GM12878 (cell line): ENCODE data around the gene ZNF574. TPM values are rescaled to one million over a fixed set of nuclear protein-coding genes. Genes with fewer than 3 reads are reported as not detected.
A peak's percentile ranks its signal among the peaks of the same experiment; 100 is the strongest.

ENCODE experiments used
- BHLHE40 ChIP-seq, 2 experiments: fragments of 450-650 bp in 1 of 2; IDR thresholded peaks; 2 replicates each; pipeline ENCODE4 v1.6.1; 2011 to 2017; ENCODE audit warnings: low read depth in 2 of 2, borderline replicate concordance in 1 of 2, improper control_type of control experiment in 1 of 2, low read length in 1 of 2, mild to moderate bottlenecking in 1 of 2
- BMI1 ChIP-seq: fragments of 450-650 bp; IDR thresholded peaks from 2 replicates; pipeline ENCODE4 v1.6.1; 2016; ENCODE audit warnings: mild to moderate bottlenecking, moderate library complexity, borderline replicate concordance
- CBX5 ChIP-seq: sonication (generic); IDR thresholded peaks from 2 replicates; pipeline ENCODE4 v1.6.1; 2016; ENCODE audit warnings: low read depth, moderate library complexity, mild to moderate bottlenecking, inconsistent platforms
- EZH2 ChIP-seq: IDR thresholded peaks from 2 replicates; pipeline ENCODE4 v1.6.1; 2012; ENCODE audit warnings: low read depth, mild to moderate bottlenecking, control low read depth, inconsistent platforms, low read length, borderline replicate concordance; ENCODE audit not compliant: control insufficient read depth
- GATAD2B ChIP-seq: fragments of 450-650 bp; conservative IDR thresholded peaks from 2 replicates; pipeline ENCODE4 v1.6.1; 2017; ENCODE audit warnings: low read depth, mild to moderate bottlenecking, moderate library complexity
- MTA3 ChIP-seq: IDR thresholded peaks from 2 replicates; pipeline ENCODE4 v1.6.1; 2012; ENCODE audit warnings: low read length, inconsistent platforms, borderline replicate concordance
- NR2C1 ChIP-seq: fragments of 450-650 bp; IDR thresholded peaks from 2 replicates; pipeline ENCODE4 v1.6.1; 2017; ENCODE audit warnings: antibody characterized with exemption, mild to moderate bottlenecking, moderate library complexity
- RFX5 ChIP-seq: IDR thresholded peaks from 2 replicates; pipeline ENCODE4 v1.6.1; 2011; ENCODE audit warnings: low read depth, low read length, improper control_type of control experiment
- SIN3A ChIP-seq: IDR thresholded peaks from 2 replicates; pipeline ENCODE4 v1.6.1; 2012; ENCODE audit warnings: low read depth, low read length, improper control_type of control experiment
- SPI1 ChIP-seq: IDR thresholded peaks from 2 replicates; pipeline ENCODE4 v1.6.1; 2011; ENCODE audit warnings: low read depth, mild to moderate bottlenecking, low read length, moderate library complexity, borderline replicate concordance; ENCODE audit not compliant: insufficient read depth
- TCF12 ChIP-seq: IDR thresholded peaks from 2 replicates; pipeline ENCODE4 v1.6.1; 2011; ENCODE audit warnings: low read depth, mild to moderate bottlenecking, low read length
- TCF7 ChIP-seq: IDR thresholded peaks from 2 replicates; pipeline ENCODE4 v1.6.1; 2014; ENCODE audit warnings: antibody characterized with exemption, borderline replicate concordance
- WRNIP1 ChIP-seq: IDR thresholded peaks from 2 replicates; pipeline ENCODE4 v1.6.1; 2011; ENCODE audit warnings: low read depth, low read length, improper control_type of control experiment, borderline replicate concordance
- ZNF207 ChIP-seq: fragments of 450-650 bp; IDR thresholded peaks from 2 replicates; pipeline ENCODE4 v1.6.1; 2014; ENCODE audit warnings: antibody characterized with exemption, mild to moderate bottlenecking, borderline replicate concordance
- polyA plus RNA-seq, 11 experiments: library from polyadenylated mRNA; depleted of rRNA in 4 of 11; unstranded in 6 of 11; stranded (reverse) in 5 of 11; fragments of >200 nt; fragmentation: Nextera tagmentation in 4 of 11; fragmentation: Illumina TruSeq in 1 of 11; extraction: Ambion mirVana in 4 of 11; extraction: Trizol in 1 of 11; gene quantifications; 1 replicate in 1 of 11; 2 replicates in 10 of 11; pipeline versions ENCODE4 v1.2.1 to v1.2.3, GENCODE V29; 2011 to 2016; ENCODE audit warnings: inconsistent platforms in 2 of 11, missing spikeins in 2 of 11, low read depth in 1 of 11
- total RNA-seq, 4 experiments: library from RNA; depleted of rRNA in 3 of 4; stranded (reverse); fragments of >200 nt in 3 of 4; fragmentation: Illumina TruSeq in 1 of 4; extraction: Trizol in 1 of 4; gene quantifications; 2 replicates each; pipeline versions ENCODE4 v1.2.1 to v1.2.3, GENCODE V29; 2013 to 2021
- TF ChIP-seq, protein P1 (sequence below): fragments of 450-650 bp; IDR thresholded peaks from 2 replicates; pipeline ENCODE4 v1.6.1; 2016; ENCODE audit warnings: mild to moderate bottlenecking
- TF ChIP-seq, protein P2 (sequence below): fragments of 450-650 bp; IDR thresholded peaks from 2 replicates; pipeline ENCODE4 v1.6.1; 2017; ENCODE audit warnings: low read depth, mild to moderate bottlenecking, moderate library complexity
- TF ChIP-seq, protein P3 (sequence below), 3 experiments: IDR thresholded peaks in 2 of 3; conservative IDR thresholded peaks in 1 of 3; 2 replicates each; pipeline ENCODE4 v1.5.1; 2011; ENCODE audit warnings: low read depth in 3 of 3, low read length in 3 of 3, mild to moderate bottlenecking in 3 of 3, control low read depth in 2 of 3, moderate library complexity in 2 of 3, inconsistent platforms in 1 of 3, mixed read lengths in 1 of 3; ENCODE audit not compliant: control insufficient read depth in 2 of 3, insufficient read depth in 1 of 3; ENCODE audit errors: extremely low read depth in 1 of 3
- TF ChIP-seq, protein P4 (sequence below): fragments of 450-650 bp; IDR thresholded peaks from 2 replicates; pipeline ENCODE4 v1.6.1; 2018; ENCODE audit warnings: borderline replicate concordance, mild to moderate bottlenecking; ENCODE audit not compliant: partially characterized antibody
- TF ChIP-seq, protein P5 (sequence below): IDR thresholded peaks from 2 replicates; pipeline ENCODE4 v1.6.1; 2011; ENCODE audit warnings: borderline replicate concordance, low read depth, mild to moderate bottlenecking, moderate library complexity, mixed read lengths, low read length; ENCODE audit not compliant: insufficient read depth; ENCODE audit errors: extremely low read length

The ZNF574 gene
- total and polyA plus RNA-seq, 10 of the 15 experiments (the other 5 are each of a cell fraction or from before 2014, with no cell fraction given) = 0.32 to 25.6 (median 11.4) TPM

DNA sequence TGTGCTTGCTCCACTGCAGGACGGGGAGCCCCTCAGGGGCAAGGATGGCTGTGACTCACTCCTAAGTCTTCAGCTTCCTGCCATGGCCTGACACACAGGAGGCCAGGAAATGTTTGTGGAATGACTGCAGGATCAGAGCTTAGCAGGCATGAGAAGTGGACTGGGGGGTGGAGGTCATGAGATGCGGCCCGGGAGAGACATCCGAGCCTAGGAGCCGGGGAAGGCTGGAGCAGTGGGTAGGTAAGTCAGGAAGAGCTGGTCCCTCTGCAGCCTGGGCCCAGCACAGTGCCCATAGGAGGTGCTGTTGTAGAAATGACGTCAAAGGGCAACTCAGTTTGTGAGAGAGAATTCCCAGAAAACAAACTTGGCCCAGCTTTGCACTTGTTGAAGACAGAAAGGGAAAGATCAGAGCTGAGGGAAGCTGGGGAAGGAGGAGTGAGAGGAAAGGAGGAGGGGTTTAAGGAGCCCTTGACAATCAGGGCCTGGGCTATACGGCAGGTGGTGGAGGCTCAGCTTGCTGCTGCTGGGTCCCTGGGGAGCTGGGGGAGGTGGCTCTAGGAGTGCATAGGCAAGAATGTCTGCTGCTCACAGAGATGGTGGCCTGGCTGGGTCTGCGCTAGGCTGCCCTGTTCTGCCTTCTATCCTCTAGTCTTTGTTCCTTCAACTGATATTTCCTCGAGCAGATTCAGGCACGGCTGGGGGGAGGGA is 37.8 kb downstream of the ZNF574 start (continued):
- TF ChIP-seq SPI1 (no peak), BMI1 (no peak), ZNF207 (no peak), RFX5 (no peak), TCF12 (peak; percentile 94), EZH2 (no peak), NR2C1 (no peak), GATAD2B (0 out of 2 replicates have a peak, but pooled peaks have one; percentile 26), TCF7 (no peak), CBX5 (no peak), MTA3 (no peak), BHLHE40 (IDR thresholded peaks at IDR 0.05; ENCODE audit: borderline replicate concordance in 1 of 2, low read depth in 2 of 2, low read length in 1 of 2) (peak in 1 of 2 experiments; percentile 21; a peak in 1 of 4 replicates), SIN3A (no peak), WRNIP1 (no peak)
- TF ChIP-seq, protein P1, sequence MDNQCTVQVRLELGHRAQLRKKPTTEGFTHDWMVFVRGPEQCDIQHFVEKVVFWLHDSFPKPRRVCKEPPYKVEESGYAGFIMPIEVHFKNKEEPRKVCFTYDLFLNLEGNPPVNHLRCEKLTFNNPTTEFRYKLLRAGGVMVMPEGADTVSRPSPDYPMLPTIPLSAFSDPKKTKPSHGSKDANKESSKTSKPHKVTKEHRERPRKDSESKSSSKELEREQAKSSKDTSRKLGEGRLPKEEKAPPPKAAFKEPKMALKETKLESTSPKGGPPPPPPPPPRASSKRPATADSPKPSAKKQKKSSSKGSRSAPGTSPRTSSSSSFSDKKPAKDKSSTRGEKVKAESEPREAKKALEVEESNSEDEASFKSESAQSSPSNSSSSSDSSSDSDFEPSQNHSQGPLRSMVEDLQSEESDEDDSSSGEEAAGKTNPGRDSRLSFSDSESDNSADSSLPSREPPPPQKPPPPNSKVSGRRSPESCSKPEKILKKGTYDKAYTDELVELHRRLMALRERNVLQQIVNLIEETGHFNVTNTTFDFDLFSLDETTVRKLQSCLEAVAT = 0 out of 2 replicates have a peak, but pooled peaks have one; percentile 45
- TF ChIP-seq, protein P2, sequence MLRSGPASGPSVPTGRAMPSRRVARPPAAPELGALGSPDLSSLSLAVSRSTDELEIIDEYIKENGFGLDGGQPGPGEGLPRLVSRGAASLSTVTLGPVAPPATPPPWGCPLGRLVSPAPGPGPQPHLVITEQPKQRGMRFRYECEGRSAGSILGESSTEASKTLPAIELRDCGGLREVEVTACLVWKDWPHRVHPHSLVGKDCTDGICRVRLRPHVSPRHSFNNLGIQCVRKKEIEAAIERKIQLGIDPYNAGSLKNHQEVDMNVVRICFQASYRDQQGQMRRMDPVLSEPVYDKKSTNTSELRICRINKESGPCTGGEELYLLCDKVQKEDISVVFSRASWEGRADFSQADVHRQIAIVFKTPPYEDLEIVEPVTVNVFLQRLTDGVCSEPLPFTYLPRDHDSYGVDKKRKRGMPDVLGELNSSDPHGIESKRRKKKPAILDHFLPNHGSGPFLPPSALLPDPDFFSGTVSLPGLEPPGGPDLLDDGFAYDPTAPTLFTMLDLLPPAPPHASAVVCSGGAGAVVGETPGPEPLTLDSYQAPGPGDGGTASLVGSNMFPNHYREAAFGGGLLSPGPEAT = 0 out of 2 replicates have a peak, but pooled peaks have one; percentile 16
- TF ChIP-seq, protein P3, sequence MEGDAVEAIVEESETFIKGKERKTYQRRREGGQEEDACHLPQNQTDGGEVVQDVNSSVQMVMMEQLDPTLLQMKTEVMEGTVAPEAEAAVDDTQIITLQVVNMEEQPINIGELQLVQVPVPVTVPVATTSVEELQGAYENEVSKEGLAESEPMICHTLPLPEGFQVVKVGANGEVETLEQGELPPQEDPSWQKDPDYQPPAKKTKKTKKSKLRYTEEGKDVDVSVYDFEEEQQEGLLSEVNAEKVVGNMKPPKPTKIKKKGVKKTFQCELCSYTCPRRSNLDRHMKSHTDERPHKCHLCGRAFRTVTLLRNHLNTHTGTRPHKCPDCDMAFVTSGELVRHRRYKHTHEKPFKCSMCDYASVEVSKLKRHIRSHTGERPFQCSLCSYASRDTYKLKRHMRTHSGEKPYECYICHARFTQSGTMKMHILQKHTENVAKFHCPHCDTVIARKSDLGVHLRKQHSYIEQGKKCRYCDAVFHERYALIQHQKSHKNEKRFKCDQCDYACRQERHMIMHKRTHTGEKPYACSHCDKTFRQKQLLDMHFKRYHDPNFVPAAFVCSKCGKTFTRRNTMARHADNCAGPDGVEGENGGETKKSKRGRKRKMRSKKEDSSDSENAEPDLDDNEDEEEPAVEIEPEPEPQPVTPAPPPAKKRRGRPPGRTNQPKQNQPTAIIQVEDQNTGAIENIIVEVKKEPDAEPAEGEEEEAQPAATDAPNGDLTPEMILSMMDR (IDR thresholded peaks at IDR 0.05 in 2 of 3, conservative IDR thresholded peaks at IDR 0.05 in 1 of 3; ENCODE audit: control insufficient read depth in 2 of 3, extremely low read depth in 1 of 3, insufficient read depth in 1 of 3, low read depth in 3 of 3, low read length in 3 of 3) = peak in 2 of 3 experiments; percentile 8 to 18; a peak in 1 of 6 replicates
- TF ChIP-seq, protein P4, sequence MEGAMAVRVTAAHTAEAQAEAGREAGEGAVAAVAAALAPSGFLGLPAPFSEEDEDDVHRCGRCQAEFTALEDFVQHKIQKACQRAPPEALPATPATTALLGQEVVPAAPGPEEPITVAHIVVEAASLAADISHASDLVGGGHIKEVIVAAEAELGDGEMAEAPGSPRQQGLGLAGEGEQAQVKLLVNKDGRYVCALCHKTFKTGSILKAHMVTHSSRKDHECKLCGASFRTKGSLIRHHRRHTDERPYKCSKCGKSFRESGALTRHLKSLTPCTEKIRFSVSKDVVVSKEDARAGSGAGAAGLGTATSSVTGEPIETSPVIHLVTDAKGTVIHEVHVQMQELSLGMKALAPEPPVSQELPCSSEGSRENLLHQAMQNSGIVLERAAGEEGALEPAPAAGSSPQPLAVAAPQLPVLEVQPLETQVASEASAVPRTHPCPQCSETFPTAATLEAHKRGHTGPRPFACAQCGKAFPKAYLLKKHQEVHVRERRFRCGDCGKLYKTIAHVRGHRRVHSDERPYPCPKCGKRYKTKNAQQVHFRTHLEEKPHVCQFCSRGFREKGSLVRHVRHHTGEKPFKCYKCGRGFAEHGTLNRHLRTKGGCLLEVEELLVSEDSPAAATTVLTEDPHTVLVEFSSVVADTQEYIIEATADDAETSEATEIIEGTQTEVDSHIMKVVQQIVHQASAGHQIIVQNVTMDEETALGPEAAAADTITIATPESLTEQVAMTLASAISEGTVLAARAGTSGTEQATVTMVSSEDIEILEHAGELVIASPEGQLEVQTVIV = no peak
- TF ChIP-seq, protein P5, sequence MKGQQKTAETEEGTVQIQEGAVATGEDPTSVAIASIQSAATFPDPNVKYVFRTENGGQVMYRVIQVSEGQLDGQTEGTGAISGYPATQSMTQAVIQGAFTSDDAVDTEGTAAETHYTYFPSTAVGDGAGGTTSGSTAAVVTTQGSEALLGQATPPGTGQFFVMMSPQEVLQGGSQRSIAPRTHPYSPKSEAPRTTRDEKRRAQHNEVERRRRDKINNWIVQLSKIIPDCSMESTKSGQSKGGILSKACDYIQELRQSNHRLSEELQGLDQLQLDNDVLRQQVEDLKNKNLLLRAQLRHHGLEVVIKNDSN = no peak
